GM18502 (cell line): Measurements from ENCODE around the gene PTPRN.
A peak's percentile ranks its signal among the peaks of the same experiment; 100 is the strongest.

Experiments
- ATAC-seq: cut with Tn5 transposase; IDR thresholded peaks from one replicate; pipeline ENCODE4 v1.9.1; 2021; ENCODE audit warnings: mild to moderate bottlenecking; ENCODE audit not compliant: unreplicated experiment, poor library complexity

The PTPRN gene

DNA sequence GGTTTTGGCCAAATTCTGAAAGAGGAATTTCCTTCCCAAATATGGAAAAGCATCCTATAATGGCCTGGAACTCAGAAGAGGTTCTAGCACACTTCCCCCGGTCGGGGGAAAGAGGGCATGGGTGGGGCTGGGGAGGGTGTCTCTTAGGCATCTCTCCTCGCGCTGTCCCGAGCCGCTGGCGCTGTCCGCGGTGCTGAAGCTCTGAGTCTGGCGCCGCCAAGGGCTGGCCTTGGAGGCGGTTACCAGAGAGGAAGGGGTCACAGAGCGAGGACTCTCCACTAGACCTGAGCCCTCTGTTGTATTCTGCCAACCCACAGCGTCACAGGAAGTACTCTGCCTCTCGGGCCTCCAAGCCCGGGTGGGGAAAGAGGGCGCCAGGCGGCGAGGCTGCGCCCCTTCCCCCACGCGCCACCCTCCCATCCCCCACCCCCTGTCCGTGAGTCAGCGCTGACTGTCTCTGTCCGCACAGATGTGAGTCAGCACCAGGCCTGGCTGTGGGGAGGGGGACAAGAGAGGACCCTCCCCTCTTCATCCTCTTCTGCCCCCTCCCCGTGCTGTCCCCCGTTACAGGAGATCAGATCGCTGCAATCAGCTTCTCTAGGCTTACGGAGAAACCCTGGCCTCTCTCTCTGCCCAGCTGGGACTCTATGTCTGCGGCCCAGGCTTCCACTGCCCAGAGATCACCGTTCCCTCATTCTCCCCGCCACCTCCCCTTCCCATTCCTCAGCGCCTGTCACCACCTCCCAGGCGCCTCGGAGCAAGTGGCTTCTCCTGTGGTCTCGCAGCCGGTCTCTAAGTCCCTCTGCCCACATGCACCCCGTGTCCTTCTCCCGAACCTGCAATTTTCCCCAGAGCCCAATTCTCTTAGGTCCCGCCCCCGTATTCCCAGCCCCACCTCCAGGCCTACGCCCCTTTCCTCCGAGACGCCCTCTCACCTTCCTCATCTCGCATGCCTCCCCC, 779 bp downstream of the PTPRN start:
- no peak for ATAC-seq

DNA sequence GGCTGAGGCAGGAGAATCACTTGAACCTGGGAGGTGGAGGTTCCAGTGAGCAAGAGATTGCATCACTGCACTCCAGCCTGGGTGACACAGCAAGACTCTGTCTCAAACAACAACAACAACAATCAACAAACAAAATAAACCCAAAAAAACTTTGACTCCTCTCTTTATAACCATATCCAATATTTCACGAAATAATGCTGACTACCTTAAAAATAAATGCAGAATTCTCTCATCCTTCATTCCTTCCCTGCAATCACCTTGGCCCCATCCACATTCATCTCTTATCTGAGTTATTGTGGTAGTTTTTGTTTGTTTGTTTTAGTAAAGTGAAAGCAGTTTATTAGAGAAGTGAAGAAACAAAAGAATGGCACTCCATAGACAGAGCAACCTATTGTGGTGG, 3.2 kb downstream of the PTPRN start:
- ATAC-seq, result no peak

DNA sequence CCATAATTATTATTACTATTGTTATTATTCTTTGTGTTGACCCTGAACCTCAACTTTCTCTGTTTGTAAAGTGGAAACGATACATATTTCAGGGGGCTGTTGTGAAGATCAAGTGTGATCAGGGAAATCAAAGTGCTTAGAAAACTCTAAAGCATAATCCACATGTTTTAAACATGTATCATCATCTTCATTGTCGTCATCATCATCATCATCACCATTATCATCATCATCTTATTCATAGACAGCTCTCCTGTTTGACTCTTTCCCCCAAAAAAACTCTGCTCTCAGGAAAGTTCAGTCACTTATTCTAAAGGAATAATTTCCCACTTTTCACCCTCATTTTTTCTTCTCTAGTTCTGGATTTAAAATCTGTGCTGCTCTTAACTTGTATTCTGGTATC, 5.0 kb downstream of the PTPRN start:
- no peak for ATAC-seq

DNA sequence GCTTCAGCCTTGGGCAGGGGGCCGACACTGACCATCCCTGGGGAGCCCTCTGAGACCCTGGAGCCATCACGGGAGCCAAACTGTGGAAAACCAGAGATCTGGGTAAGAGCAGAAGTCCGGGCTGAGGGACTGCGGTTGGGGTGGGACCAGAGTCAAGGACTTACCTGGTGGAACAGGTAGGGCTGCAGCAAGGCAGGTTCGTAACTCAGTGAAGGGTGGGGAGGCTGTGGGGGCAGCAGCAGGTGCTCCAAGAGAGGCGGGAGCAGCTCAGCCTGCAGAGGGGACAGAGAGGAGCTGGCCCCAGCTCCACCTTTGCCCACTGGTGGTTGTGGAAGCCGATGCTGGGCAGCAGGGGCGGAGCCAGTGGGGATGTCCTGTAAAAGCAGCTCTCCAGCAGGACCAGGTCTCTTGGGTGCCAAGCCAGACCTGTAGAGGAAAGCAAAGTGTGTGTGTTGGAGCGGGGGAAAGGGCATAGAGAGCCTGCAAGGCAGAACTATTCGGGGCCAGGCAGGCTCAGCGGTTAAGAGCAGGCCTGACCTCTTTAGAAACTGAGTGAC, 6.7 kb downstream of the PTPRN start:
- ATAC-seq, result no peak

DNA sequence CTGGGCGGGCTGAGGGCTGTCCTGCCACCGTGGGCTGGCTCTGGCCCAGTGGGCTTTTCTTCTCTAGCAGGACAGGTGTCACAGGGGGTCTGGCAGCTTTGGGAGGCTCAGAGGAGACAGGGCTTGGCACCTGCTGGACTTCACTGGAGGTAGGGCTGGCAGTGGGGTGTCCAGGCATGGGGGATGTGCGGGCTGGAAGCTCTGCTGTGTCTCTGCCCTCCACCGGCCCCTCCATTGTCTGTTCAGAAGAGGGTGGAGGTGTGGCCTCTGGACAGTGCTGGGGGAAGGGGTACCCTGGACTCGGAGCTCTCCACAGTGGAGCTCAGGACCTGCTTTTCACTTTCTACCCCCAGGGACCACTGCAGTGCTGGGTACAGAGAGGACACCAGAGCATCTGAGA, 9.2 kb downstream of the PTPRN start:
- no peak for ATAC-seq

DNA sequence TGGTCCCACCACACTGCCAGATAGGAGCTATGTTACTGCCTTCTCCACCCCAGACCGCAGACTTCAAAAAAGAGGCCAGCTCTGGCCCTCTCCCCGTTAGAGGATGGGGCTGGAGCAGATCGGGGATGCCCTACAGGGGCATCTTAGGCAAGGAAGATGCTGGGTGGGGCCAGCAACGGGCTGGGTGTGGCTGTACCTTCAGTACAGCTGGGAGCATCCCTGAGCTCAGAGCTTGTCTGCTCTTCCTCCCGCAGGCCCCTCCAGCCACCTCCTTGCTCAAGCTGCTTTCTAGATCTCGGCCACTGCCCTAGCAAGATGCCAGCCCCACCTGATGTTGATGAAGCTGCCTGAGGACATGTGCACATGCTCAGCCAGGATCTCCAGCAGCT, 9.8 kb downstream of the PTPRN start:
- no peak for ATAC-seq

DNA sequence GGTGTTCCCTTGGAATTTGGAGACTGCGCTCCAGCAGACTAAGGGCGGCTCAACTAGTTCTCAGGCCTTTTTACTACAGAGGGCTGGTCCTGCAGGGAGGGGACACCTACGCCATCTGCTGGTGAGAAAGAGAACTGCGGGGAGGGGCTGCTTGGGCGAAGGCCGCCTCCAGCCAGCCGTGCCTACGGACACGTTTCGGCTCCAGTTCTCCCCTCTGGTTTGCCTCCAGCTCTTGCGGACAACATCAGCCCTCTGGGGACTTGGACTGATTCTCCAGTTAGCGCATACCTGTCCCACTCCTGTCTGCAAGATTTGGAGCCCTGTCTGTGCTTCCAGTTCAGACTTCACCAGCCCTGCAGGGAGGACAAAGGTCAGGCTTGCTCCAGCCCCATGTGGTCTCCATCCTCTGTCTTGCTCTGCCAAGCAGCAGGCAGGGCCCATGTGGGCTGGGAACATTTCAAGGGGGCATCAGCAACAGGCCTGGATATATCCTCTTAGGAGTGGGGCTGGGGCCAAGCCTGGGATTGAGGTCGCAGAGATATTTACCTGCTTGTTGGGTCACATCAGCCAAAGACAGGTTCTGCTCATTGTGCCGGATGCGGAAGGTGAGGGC, 10.3 kb downstream of the PTPRN start:
- ATAC-seq, result peak; percentile 57

DNA sequence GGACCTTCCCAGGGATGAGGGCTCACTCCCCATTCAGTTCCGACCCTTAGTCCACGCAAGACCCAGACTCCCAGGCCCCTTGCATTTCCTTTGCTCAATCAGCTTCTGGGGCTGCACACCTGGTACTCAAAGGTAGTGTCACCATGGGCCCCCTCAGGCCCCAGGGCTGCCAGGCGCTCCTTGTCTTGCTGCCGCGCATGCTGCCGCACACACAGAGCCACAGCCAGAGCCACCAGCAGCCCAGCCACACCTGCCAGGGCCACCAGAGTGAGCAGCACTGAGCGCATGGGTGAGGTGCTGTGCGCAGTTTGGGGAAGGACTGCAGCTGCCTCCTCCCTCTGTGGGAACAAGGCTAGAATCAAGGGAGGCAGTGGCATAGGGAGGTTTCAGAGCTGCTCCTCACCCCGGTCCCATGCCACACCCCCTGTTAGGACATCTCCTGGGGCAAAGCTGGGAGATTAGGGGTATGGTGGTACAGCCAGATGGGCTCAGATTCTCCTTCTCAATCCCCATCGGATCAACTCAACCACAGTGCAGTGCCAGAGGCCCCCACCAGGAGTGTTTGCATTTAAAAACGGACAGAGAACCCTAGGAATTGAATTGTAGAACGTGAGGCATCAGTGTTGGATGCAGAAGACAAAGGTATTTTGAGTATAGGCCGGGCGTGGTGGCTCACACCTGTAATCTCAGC, 11.3 kb downstream of the PTPRN start:
- ATAC-seq, result no peak

DNA sequence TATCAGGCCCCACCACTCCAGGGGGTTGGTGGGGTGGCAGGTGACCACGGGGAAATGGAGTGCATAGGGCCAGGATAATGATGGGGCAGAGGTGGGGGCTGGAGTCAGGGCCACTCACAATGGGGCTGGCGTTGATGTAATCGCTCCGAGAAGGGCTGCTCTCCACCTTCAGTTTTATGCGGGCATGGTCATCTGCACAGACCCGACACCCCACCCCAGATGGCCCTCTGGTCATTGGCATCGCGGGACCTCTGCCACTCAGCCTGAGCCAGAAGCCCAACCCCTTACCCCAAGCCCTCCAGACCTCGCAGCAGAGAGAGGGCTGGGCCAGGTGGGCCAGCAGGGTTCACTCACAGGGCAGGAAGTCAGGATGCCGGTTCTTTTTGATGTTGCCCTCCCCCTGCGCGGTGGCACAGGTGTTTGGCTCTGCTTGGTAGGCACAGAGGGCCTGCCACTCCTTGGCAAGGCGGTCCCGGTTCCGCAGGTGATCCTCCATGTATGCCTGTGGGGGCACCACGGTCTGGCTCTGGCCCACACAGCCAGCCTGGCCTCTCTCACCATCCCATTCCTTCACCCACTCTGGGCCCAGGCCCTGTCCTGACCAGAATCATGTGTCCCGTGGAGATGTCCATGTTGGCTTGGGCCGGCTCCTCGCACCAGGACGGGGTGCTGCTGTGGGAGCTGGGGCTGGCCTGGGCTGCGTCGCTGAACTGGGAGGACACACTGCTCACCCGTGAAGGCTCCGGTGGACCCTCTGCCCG, 12.4 kb downstream of the PTPRN start:
- no peak for ATAC-seq

DNA sequence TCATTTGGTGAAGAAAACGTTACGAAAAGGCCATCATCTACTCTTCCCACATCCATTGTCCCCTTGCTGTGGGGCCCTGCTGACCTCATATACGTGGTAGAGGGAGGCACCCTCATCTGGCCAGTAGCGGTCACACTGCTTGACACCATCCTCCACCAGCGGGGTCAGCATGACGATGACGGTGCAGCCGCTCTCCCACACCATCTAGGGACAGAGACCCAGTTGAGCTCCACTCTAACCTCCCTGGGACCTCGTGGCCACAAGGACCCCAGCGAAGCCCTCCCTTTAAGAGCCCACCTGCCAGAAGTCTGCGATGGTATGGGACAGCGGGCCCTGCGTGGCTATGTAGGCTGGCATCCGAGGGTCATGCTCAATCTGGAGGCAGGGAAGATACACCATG, 13.1 kb downstream of the PTPRN start:
- no peak for ATAC-seq

DNA sequence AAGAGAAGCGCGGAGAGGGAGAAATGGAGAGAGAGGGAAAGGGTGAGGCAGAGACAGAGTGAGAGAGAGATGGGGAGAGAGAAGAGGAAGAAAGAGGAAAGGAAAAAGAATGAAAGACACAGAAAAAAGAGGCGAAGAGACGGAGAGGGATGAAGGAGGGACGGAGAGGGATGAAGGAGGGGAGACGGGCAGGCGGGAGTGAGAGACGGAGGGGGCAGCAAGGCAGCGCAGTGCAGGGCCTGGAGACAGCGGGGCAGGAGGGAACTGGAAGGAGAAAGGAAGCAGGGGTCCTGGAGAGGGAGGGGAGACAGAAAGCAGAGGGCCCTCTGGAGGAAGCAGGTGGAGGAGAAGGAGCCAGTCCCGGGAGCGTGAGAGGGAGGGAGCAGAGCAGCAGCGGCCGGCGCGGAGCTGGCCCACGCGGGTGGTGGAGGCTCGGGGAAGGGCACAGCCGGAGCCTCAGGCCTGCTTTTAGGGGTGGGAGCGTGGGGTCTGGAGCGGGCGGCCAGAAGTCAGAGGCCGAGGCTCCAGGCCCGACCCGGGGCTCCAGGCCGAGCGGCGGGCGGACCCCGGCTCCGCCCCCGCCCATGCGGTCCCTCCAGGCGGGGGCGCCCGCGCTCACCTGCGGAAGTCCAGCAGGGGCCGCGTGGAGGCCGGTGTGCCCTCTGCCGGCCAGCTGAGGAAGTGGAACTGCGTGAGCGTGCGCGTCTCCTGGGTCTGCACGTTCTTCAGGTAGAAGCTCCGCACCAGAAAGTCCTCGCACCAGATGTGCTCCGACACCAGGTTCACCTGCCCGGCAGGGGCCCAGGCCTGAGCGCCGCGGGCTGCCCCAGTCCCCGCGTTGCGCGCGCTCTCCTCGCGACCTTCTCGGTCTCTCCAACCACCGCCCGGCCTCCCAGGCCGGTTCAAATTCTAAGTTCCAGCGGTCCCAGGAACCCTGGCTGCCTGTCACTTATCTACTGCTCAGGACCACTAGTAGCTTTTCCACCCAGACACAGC, 14.5 kb downstream of the PTPRN start:
- peak; percentile 90 for ATAC-seq

DNA sequence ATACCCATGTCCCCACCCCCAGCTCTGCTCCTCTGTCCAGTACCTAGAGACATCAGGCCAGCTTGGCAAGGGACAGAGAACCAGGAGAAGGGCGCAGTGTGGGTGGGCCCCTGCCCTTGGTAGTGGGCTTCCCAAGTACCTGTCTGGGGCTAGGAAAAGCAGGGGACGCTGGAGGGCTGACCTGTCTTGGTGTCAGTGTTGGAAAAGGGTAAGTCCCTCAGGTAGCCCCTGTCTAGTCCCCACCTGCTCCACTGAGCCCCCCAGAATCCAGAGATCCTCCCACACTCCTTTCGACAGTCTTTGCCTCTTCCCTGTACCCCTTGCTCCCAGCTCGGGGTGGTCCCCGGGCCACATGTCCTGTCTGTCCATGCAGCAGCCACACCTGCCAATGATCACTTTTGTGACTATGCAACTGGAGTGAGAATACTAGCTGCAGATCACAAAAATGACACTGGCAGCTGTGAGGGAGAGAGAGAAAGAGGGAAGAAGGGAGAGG, 15.4 kb downstream of the PTPRN start:
- no peak for ATAC-seq

DNA sequence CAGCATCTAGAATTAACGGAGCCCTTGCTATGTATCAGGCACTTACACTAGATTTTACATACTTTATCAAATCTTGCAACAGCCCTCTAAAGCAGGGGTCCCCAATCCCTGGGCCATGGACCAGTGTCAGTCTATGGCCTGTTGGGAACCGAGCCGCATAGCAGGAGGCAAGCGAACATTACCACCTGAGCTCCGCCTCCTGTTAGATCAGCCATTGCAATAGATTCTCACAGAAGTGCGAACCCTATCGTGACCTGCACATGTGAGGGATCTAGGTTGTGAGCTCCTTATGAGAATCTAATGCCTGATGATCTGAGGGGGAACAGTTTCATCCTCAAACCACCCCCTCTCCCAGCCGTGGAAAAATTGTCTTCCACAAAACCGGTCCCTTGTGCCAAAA, 16.6 kb downstream of the PTPRN start:
- ATAC-seq, result no peak

DNA sequence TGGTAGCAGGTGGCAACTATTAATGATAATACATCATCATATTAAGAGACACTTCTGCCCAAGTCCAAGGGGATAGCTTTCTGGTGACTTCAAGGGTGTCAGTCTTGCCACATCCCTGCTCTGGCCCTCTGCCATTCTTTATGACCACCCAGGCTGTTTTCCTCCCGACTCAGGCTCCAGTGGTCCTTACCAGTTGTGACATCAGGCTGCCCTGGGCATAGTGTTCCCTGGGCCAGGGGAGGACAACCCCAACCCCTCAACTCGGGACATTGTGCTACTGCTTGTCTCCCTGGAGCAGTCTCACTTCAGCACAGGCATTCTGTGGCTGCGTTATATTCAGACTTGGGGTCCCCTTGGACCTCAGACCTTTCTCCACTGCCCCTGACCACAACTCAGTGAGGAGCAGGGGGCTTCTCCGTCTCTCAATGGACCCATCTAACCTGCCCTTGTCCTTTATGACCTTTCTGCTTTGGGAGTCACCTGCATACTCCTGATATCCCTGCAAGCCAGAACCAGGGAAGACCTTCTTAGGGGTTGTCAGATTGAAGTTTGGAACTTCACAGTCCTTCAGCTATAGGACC, 17.2 kb downstream of the PTPRN start:
- ATAC-seq, result no peak

DNA sequence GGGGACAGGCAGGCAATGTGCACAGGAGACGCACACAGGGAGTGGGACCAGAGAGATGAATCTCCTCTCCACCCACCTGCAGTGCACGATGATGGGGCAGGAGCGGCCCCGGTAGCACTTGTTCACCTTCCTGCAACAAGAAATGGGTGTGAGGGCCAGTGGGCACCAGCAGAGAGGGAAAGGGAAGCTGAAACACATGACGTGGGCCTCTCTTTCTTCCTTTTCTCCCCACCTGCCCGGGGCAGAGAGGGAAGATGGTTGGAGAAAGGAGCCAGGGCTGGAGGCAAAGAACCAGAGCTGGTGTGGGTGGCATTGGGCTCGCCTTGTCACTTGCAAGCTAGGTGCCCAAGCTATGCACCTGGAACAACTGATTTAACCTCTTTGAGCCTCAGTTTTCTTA, 17.8 kb downstream of the PTPRN start:
- ATAC-seq, result no peak

DNA sequence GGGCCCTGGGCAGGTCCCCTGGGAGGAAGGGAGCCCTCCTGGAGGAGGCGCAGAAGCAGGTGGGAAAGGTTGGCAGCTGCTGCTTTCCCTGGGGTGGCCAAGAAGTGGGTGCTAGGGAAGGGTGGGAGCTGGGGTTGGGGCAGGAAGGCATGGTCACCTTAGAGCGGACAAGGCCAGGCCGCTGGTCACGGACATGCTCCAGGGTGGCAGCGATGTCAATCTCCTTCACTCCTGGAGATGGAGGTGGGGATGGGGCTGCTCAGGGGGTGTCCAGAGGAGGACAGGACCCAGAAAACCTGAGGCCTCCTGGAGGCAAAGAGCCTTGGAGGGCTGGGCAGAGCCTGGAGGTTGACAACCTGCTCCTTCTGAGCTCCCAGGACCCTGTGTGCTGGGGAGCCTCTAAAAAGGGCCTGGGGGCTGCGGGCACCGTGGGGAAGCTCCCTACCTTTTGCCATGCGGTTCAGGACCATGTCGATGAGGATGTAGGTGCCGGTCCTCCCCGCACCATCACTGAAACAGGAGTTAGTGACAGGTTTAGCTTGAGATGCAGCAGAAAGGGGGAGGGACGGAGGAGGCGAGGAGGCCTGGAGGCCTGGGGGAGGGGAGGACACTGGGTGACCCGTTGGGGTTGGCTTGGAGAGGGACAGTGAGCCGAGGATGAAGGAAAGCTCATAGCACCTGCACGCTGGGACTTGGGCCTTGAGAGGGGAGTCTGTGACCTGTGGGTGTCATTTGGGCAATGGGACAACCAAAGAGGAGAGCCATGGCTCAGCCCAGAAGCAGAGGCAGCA, 18.6 kb downstream of the PTPRN start:
- no peak for ATAC-seq

DNA sequence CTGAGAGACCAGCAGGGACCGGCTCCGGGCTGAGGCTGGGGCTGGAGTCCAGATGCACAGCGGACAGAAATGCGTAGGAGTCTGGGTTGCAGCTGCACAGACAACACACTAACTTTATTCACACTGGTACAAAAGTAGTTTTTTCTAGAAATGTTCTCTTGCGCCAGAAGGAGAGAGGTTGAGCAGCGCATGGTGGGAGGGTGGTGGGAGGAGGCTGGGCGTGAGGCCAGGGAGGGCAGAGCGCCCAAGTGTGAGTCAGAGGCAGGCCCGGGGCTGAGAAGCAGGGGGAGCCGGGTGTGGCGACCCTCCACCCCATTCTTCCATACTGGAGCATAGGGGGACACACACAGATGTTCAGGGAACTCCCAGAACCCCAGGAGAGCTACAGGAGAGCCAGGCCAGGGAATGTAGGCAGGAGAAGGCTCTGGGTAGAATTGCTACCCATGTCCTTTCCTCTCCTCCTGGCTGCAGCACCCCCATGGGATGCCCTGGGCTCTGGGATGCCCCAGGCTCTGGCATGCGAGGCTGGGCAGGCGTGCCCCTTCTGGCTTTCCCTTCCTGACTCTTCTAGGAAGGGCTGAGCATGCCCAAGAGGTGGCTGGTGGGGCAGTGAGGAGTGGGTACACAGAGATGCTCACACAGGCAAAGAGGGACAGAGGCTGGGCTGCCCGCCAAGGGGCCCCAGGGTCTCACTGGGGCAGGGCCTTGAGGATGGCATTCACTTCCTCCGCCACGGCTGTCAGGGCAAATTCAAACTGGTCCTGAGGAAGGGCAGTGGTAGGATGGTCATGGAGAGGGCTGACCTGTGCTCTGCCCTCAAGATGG, 19.5 kb downstream of the PTPRN start:
- ATAC-seq, result no peak
